ENCODE measurements around the gene ARHGEF16. TPM values are rescaled to one million over a fixed set of nuclear protein-coding genes. Genes with fewer than 3 reads are reported as not detected.
A peak's percentile ranks its signal among the peaks of the same experiment; 100 is the strongest.

ARHGEF16 gene
- total and polyA plus RNA-seq, 8 donors: 14.6 to 149 (median 39.2) TPM

DNA sequence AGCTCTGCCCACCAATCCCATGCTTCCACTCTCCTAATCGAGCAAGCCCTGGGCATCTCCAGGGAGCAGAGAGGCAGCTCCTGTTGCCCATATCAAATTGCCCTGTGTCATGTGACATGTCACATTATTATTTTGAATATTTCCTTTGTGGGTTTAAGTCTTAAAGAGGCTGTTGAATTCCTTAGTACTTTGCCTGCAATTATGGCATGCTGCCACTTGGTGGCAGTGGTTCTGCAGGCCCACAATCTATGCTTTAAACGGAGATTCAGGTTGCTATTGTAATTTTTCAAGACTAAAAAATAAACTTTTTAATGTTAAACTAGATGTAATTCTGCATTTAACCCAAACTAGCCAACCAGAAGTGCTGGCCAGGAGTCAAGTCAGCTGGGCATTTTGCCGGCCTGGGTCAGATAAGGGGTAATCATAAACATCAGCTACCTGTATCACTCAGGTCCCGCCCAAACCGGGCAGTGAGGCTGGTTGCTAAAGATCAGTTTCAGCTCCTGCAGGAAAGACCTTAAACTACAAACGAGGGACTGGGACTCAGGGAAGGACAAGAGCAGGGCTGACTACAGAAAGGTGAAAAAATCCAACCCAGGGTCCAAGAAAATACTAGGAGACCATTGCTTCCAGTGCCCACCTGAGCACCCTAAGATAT, 37.3 kb upstream of the ARHGEF16 start:
- H3K36me3 ChIP-seq: peaks cover 0 to 12% (median 9%) of the 10 kb centered on the region in 4 donors
- H3K27me3 ChIP-seq: peaks cover 0 to 66% (median 0%) of the 10 kb centered on the region in 3 donors
- DNase-seq: peak in 1 of 2 donors; percentile 81
- H3K4me1 ChIP-seq: peaks cover 39 to 63% (median 43%) of the 10 kb centered on the region in 4 donors
- peak in 2 of 3 donors; percentile 44 to 51 for TF ChIP-seq POLR2AphosphoS5 (IDR thresholded peaks at IDR 0.05)
- no peak for TF ChIP-seq EP300 (IDR thresholded peaks at IDR 0.05)
- TF ChIP-seq, protein P1, sequence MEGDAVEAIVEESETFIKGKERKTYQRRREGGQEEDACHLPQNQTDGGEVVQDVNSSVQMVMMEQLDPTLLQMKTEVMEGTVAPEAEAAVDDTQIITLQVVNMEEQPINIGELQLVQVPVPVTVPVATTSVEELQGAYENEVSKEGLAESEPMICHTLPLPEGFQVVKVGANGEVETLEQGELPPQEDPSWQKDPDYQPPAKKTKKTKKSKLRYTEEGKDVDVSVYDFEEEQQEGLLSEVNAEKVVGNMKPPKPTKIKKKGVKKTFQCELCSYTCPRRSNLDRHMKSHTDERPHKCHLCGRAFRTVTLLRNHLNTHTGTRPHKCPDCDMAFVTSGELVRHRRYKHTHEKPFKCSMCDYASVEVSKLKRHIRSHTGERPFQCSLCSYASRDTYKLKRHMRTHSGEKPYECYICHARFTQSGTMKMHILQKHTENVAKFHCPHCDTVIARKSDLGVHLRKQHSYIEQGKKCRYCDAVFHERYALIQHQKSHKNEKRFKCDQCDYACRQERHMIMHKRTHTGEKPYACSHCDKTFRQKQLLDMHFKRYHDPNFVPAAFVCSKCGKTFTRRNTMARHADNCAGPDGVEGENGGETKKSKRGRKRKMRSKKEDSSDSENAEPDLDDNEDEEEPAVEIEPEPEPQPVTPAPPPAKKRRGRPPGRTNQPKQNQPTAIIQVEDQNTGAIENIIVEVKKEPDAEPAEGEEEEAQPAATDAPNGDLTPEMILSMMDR (IDR thresholded peaks at IDR 0.05): peak in 3 of 7 experiments; percentile 20 to 33 (median 29)
- no peak overlapping the region for H3K4me3 ChIP-seq
- WGBS, 5 donors: 43 to 69% (median 60%) methylated on average over 6 of the region's 6 CpGs
- peaks cover 6 to 16% (median 12%) of the 10 kb centered on the region in 4 donors for H3K9me3 ChIP-seq
- intact Hi-C loops (cut with DNase I; ENCODE audit: low total_unique reads): no loop called here
- peak overlapping the region; percentile 80 to 89 (median 84) for H3K27ac ChIP-seq

GRCh38 chr1:3417934-3418333, 36.5 kb upstream of the ARHGEF16 start:
- peaks cover 0 to 59% (median 0%) of the 10 kb centered on the region in 3 donors for H3K27me3 ChIP-seq
- no peak overlapping the region for H3K4me3 ChIP-seq
- peaks cover 6 to 16% (median 12%) of the 10 kb centered on the region in 4 donors for H3K9me3 ChIP-seq
- H3K36me3 ChIP-seq: peaks cover 0 to 7% (median 6%) of the 10 kb centered on the region in 4 donors
- H3K4me1 ChIP-seq: peaks cover 46 to 70% (median 50%) of the 10 kb centered on the region in 4 donors
- WGBS, 5 donors: 33 to 48% (median 37%) methylated on average over 6 to 9 of the region's 9 CpGs
- TF ChIP-seq, protein P1 (IDR thresholded peaks at IDR 0.05): no peak
- peak in 2 of 3 donors; percentile 79 to 84 for TF ChIP-seq POLR2AphosphoS5 (IDR thresholded peaks at IDR 0.05)
- no peak for TF ChIP-seq EP300 (IDR thresholded peaks at IDR 0.05)
- no peak for TF ChIP-seq POLR2A (IDR thresholded peaks at IDR 0.05)
- intact Hi-C loops (cut with DNase I; ENCODE audit: low total_unique reads): no loop called here
- H3K27ac ChIP-seq: peak overlapping the region; percentile 80 to 89 (median 84)
- DNase-seq: peak; percentile 84

GRCh38 chr1:3418600-3418999, 35.9 kb upstream of the ARHGEF16 start:
- H3K4me1 ChIP-seq: peaks cover 51 to 75% (median 56%) of the 10 kb centered on the region in 4 donors
- H3K27ac ChIP-seq: peak overlapping the region; percentile 80 to 89 (median 84)
- peaks cover 0 to 7% (median 6%) of the 10 kb centered on the region in 4 donors for H3K36me3 ChIP-seq
- peaks cover 0 to 53% (median 0%) of the 10 kb centered on the region in 3 donors for H3K27me3 ChIP-seq
- no peak overlapping the region for H3K4me3 ChIP-seq
- peaks cover 6 to 16% (median 12%) of the 10 kb centered on the region in 4 donors for H3K9me3 ChIP-seq
- 38 to 75% (median 71%) methylated on average over 1 to 8 of the region's 8 CpGs for WGBS, 5 donors
- peak; percentile 49 to 53 for DNase-seq
- intact Hi-C loops (cut with DNase I; ENCODE audit: low total_unique reads): no loop called here
- no peak for TF ChIP-seq POLR2AphosphoS5 (IDR thresholded peaks at IDR 0.05)
- TF ChIP-seq, protein P1 (IDR thresholded peaks at IDR 0.05): no peak
- TF ChIP-seq EP300 (IDR thresholded peaks at IDR 0.05): no peak
- no peak for TF ChIP-seq POLR2A (IDR thresholded peaks at IDR 0.05)

GRCh38 chr1:3419415-3420204, 34.9 kb upstream of the ARHGEF16 start:
- DNase-seq: peak; percentile 68 to 82
- Histone ChIP-seq H3K27ac (peak overlapping the region; percentile 80 to 89 (median 84)), H3K27me3 (peaks cover 0 to 47% (median 0%) of the 10 kb centered on the region in 3 donors)

More at GRCh38 chr1:3419415-3420204, 34.9 kb upstream of the ARHGEF16 start:
- Histone ChIP-seq H3K4me1 (peaks cover 61 to 85% (median 66%) of the 10 kb centered on the region in 4 donors), H3K9me3 (peaks cover 6 to 16% (median 12%) of the 10 kb centered on the region in 4 donors), H3K36me3 (peaks cover 0 to 5% (median 5%) of the 10 kb centered on the region in 4 donors), H3K4me3 (peak overlapping the region in 1 of 4 donors; percentile 16)
- TF ChIP-seq POLR2AphosphoS5 (IDR thresholded peaks at IDR 0.05): peak in 2 of 3 donors; percentile 28 to 54
- no peak for TF ChIP-seq EP300 (IDR thresholded peaks at IDR 0.05)
- intact Hi-C loops (cut with DNase I; ENCODE audit: low total_unique reads): no loop called here
- 41 to 60% (median 57%) methylated on average over 14 to 15 of the region's 15 CpGs for WGBS, 5 donors
